Glutamatergic neuron (in vitro differentiated cells): ENCODE measurements around the gene TTYH2. TPM values are rescaled to one million over a fixed set of nuclear protein-coding genes. Genes with fewer than 3 reads are reported as not detected.

Experiments used
- DNase-seq: peaks from one replicate; pipeline ENCODE4 v3.0.0; 2022
- H3K27ac Mint-ChIP-seq: one replicate; pipeline ENCODE4 v1.8.0; 2020; ENCODE audit warnings: mild to moderate bottlenecking, mixed read lengths, inconsistent platforms; ENCODE audit not compliant: unreplicated experiment
- H3K27me3 Mint-ChIP-seq: one replicate; pipeline ENCODE4 v1.8.0; 2020; ENCODE audit warnings: mild to moderate bottlenecking, moderate library complexity, mixed read lengths, inconsistent platforms; ENCODE audit not compliant: unreplicated experiment
- H3K36me3 Mint-ChIP-seq: one replicate; pipeline ENCODE4 v1.8.0; 2020; ENCODE audit warnings: mild to moderate bottlenecking, mixed read lengths, inconsistent platforms; ENCODE audit not compliant: unreplicated experiment
- H3K4me1 Mint-ChIP-seq: one replicate; pipeline ENCODE4 v1.8.0; 2020; ENCODE audit warnings: mild to moderate bottlenecking, low read depth, mixed read lengths, inconsistent platforms; ENCODE audit not compliant: unreplicated experiment
- H3K4me3 Mint-ChIP-seq: one replicate; pipeline ENCODE4 v1.8.0; 2020; ENCODE audit warnings: mild to moderate bottlenecking, mixed read lengths, inconsistent platforms; ENCODE audit not compliant: unreplicated experiment
- H3K9me3 Mint-ChIP-seq: one replicate; pipeline ENCODE4 v1.8.0; 2020; ENCODE audit warnings: mild to moderate bottlenecking, moderate library complexity, mixed read lengths, inconsistent platforms; ENCODE audit not compliant: unreplicated experiment
- CTCF ChIP-seq: fragments of 200-600 bp; sonication (generic); IDR thresholded peaks from one replicate; pipeline ENCODE4 v1.5.0; 2021; ENCODE audit not compliant: partially characterized antibody, unreplicated experiment
- long read RNA-seq: library from polyadenylated mRNA; unstranded; transcript quantifications from one replicate; pipeline ENCODE4 v2.0.0, GENCODE V29; 2020; ENCODE audit not compliant: unreplicated experiment
- total RNA-seq: library from RNA; stranded (reverse); fragmentation: NEBNext Ultra II Directional; extraction: Animal tissue kit (Norgen Biotek cat#: 25700); gene quantifications from one replicate; pipeline ENCODE4 v1.2.1, GENCODE V29; 2021; ENCODE audit not compliant: unreplicated experiment

The TTYH2 gene, protein sequence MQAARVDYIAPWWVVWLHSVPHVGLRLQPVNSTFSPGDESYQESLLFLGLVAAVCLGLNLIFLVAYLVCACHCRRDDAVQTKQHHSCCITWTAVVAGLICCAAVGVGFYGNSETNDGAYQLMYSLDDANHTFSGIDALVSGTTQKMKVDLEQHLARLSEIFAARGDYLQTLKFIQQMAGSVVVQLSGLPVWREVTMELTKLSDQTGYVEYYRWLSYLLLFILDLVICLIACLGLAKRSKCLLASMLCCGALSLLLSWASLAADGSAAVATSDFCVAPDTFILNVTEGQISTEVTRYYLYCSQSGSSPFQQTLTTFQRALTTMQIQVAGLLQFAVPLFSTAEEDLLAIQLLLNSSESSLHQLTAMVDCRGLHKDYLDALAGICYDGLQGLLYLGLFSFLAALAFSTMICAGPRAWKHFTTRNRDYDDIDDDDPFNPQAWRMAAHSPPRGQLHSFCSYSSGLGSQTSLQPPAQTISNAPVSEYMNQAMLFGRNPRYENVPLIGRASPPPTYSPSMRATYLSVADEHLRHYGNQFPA
- 121 TPM for total RNA-seq
- long read RNA-seq, transcript TTYH2-201 (14 exons, 3,490 nt), result major isoform, 22 of 37 reads
- long read RNA-seq, partial matches to known transcripts, result 8 of 37 reads
- long read RNA-seq, other reads (novel, unspliced or antisense), result 7 of 37 reads

DNA sequence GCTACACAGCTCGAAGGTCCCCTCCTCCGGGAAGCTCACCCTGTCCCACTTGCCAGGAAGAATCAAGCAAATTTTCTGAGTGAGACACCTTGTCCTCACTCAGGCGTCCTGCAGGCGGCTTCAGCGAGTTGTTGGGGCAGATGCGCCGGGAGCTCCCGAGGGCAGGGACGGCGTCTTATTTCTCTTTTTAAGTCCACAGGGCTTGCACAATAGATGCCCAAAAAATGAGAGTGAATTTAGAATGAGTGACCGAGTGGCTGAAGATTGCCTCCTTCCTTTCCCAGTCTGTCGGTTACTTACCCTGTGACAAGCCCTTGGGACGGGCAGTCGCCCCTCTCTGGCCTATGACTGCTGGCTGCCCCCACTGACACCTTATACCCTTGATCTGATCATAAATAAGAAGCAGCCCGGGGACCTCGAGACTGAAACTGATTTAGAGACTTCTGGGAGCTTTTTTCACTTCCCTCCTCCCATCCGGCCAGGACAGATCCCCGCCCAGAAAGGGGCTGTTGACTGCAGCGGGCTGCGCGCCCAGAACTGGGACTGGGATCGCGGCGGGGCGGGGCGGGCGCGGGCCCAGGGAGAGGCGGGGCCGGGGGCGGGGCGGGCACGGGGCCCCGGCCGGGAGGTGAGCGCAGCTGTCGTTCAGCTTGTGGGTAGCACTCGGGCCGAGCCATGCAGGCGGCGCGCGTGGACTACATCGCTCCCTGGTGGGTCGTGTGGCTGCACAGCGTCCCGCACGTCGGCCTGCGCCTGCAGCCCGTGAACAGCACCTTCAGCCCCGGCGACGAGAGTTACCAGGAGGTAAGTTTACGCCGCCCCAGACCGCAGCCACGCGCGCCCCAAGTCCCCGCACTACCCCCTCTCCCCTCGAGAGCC is at the start of gene TTYH2:
TTYH2 (plus strand) TSS at position 659 of the 879 bp plus-strand sequence; CDS start at position 676, 17 bp downstream.
- Mint-ChIP-seq H3K36me3 (no peaks in the 10 kb centered on the region), H3K27ac (peak within 1 kb of the TSS; percentile 90), H3K4me3 (peak within 1 kb of the TSS; percentile 97), H3K27me3 (peaks cover 13% of the 10 kb centered on the region), H3K4me1 (peaks cover 54% of the 10 kb centered on the region), H3K9me3 (peaks cover 21% of the 10 kb centered on the region)
- TF ChIP-seq CTCF, result no peak
- peak; percentile 86 for DNase-seq

- Mint-ChIP-seq H3K36me3 (no peaks in the 10 kb centered on the region), H3K27me3 (peaks cover 4% of the 10 kb centered on the region), H3K27ac (no peak overlapping the region), H3K4me1 (peaks cover 13% of the 10 kb centered on the region), H3K4me3 (no peak overlapping the region), H3K9me3 (peaks cover 4% of the 10 kb centered on the region)
- no peak for TF ChIP-seq CTCF
- no peak for DNase-seq
Observed at GRCh38 chr17:74163836-74164235, 49.5 kb upstream of the TTYH2 start.

- Mint-ChIP-seq H3K4me1 (peaks cover 13% of the 10 kb centered on the region), H3K27ac (no peak overlapping the region), H3K27me3 (peaks cover 4% of the 10 kb centered on the region), H3K9me3 (peaks cover 4% of the 10 kb centered on the region), H3K36me3 (no peaks in the 10 kb centered on the region), H3K4me3 (no peak overlapping the region)
- no peak for TF ChIP-seq CTCF
- no peak for DNase-seq
Observed at GRCh38 chr17:74164446-74165045, 48.8 kb upstream of the TTYH2 start.

DNA sequence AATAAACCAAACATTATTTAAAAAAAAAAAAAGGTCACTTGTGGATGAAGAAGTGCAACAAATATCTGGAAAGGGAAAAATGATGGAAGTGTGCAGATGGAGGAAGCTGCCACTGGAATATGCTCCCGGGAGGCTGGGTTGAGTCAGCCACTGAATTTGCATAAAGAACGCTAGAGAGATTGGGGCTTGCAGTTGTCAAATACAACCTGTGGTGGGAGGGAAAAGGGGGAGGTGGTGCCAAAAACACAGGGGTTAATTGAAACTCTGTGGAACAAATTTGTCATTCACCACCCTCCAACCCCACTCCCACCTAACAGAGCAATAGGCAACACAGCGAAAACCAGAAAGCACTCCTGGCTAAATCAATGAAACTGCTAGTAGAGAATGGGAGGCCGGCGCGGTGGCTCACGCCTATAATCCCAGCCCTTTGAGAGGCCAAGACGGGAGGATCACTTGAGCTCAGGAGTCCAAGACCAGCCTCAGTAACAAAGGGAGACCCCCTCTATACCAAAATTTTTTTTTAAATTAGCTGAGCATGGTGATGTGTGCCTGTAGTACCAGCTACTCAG is 47.5 kb upstream of the TTYH2 start:
- peaks cover 4% of the 10 kb centered on the region for H3K27me3 Mint-ChIP-seq

More for the DNA sequence above, 47.5 kb upstream of the TTYH2 start:
- Mint-ChIP-seq H3K4me1 (peaks cover 10% of the 10 kb centered on the region), H3K36me3 (no peaks in the 10 kb centered on the region), H3K9me3 (peaks cover 4% of the 10 kb centered on the region), H3K4me3 (no peak overlapping the region), H3K27ac (no peak overlapping the region)
- TF ChIP-seq CTCF, result no peak
- DNase-seq, result no peak
